Measurements from ENCODE around the gene ABTB2. TPM values are rescaled to one million over a fixed set of nuclear protein-coding genes. Genes with fewer than 3 reads are reported as not detected.
"Not testable (repeated sequence)": the region's sequence is repeated elsewhere in the genome, so short reads cannot be mapped to it uniquely, and the experiment has no call there.

Gene ABTB2
- total RNA-seq, 1 experiment from 2014 or later, result 3.1 TPM

DNA sequence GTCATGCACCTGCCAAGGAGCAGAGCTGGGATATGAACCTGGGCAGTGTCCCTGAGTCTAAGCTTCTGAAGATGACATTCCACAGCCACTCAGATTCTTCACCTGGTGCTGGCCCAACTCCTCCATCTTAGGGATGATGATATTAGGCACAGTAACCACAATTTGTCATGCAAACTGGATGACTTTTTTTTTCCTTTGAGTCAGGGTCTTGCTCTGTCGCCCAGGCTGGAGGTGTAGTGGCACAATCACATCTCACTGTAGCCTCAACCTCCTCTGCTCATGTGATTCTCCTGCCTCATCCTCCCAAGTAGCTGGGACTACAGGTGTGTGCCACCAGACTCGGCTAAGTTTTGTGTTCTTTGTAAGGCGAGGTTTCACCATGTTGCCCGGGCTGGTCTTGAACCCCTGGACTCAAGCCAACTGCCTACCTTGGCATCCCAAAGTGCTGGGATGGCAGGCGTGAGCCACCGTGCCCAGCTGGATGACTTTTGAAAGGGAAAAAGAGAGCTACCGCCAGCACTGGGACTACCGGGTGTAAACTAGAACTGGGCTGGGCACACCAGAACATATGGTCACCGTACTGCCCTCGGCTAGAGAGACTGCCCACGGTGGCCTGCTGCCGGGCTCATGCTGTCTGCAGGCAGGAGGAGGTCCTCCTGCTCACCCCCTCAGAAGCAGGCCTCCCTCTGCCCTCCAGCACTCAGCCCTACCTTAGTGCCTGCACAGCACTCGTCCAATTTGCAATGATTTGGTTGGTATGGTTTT lies 174.7 kb downstream of the ABTB2 start:
- POLR2A ChIA-PET, result interaction anchor here (0.7 kb wide), 1 partner anchor 25 kb away, joined by 4 read pairs; no protein-coding TSS in a partner anchor
- no peaks in the 10 kb centered on the region for H3K36me3 Mint-ChIP-seq (ENCODE audit: insufficient read depth, unreplicated experiment)
- BruUV-seq (replicated peaks), result no TSS peak

DNA sequence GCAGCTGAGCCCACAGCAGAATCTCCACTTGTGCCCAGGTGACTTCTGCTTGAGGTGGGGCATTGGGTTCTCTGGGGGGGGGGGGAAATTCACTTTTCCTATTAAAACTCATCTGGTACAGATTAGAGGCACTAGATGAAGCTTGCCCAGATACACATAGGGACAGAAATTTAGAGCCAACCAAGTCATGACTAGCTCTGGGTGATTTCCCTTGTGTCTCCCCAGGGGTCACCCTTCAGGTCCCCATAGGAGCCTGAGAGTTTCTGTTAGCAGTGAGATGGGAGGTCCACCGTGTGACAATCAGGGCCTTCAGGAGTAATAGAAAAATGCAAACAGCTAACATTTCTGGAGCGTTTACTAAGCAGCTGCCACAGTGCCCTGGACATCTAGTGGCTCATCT lies 175.4 kb downstream of the ABTB2 start:
- no peak overlapping the region for H3K27ac Mint-ChIP-seq (ENCODE audit: low read depth, unreplicated experiment)
- no TSS peak for BruUV-seq (replicated peaks)
- H3K27me3 Mint-ChIP-seq (ENCODE audit: insufficient read depth, unreplicated experiment), result no peaks in the 10 kb centered on the region
- POLR2A ChIA-PET, result interaction anchor here (0.6 kb wide), 1 partner anchor 283 kb away, joined by 3 read pairs; no protein-coding TSS in a partner anchor
- DNase-seq (ENCODE audit: unreplicated experiment), result no peak
- H3K4me1 Mint-ChIP-seq (ENCODE audit: insufficient read depth, unreplicated experiment), result no peaks in the 10 kb centered on the region
- no peak overlapping the region for H3K4me3 Mint-ChIP-seq (ENCODE audit: unreplicated experiment)
- TF ChIP-seq, protein P1, sequence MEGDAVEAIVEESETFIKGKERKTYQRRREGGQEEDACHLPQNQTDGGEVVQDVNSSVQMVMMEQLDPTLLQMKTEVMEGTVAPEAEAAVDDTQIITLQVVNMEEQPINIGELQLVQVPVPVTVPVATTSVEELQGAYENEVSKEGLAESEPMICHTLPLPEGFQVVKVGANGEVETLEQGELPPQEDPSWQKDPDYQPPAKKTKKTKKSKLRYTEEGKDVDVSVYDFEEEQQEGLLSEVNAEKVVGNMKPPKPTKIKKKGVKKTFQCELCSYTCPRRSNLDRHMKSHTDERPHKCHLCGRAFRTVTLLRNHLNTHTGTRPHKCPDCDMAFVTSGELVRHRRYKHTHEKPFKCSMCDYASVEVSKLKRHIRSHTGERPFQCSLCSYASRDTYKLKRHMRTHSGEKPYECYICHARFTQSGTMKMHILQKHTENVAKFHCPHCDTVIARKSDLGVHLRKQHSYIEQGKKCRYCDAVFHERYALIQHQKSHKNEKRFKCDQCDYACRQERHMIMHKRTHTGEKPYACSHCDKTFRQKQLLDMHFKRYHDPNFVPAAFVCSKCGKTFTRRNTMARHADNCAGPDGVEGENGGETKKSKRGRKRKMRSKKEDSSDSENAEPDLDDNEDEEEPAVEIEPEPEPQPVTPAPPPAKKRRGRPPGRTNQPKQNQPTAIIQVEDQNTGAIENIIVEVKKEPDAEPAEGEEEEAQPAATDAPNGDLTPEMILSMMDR (IDR thresholded peaks at IDR 0.05; ENCODE audit: unreplicated experiment), result no peak
- H3K9me3 Mint-ChIP-seq (ENCODE audit: unreplicated experiment), result no peaks in the 10 kb centered on the region
- H3K36me3 Mint-ChIP-seq (ENCODE audit: insufficient read depth, unreplicated experiment), result no peaks in the 10 kb centered on the region
- CTCF ChIA-PET, result interaction anchor here (1.8 kb wide), 1 partner anchor 8 kb away, joined by 14 read pairs; no protein-coding TSS in a partner anchor
- intact Hi-C loops (cut with micrococcal nuclease), result no loop called here

More for the DNA sequence above, 174.7 kb downstream of the ABTB2 start:
- TF ChIP-seq, protein P1 (IDR thresholded peaks at IDR 0.05; ENCODE audit: unreplicated experiment), result no peak
- H3K4me3 Mint-ChIP-seq (ENCODE audit: unreplicated experiment), result no peak overlapping the region
- no peak for DNase-seq (ENCODE audit: unreplicated experiment)
- intact Hi-C loops (cut with micrococcal nuclease), result no loop called here
- H3K27me3 Mint-ChIP-seq (ENCODE audit: insufficient read depth, unreplicated experiment), result no peaks in the 10 kb centered on the region
- no peaks in the 10 kb centered on the region for H3K9me3 Mint-ChIP-seq (ENCODE audit: unreplicated experiment)
- H3K27ac Mint-ChIP-seq (ENCODE audit: low read depth, unreplicated experiment), result no peak overlapping the region
- CTCF ChIA-PET, result interaction anchor here (0.8 to 1.8 kb wide), 2 partner anchors 9 to 183 kb away, joined by 3 to 14 read pairs; no protein-coding TSS in a partner anchor
- no peaks in the 10 kb centered on the region for H3K4me1 Mint-ChIP-seq (ENCODE audit: insufficient read depth, unreplicated experiment)

DNA sequence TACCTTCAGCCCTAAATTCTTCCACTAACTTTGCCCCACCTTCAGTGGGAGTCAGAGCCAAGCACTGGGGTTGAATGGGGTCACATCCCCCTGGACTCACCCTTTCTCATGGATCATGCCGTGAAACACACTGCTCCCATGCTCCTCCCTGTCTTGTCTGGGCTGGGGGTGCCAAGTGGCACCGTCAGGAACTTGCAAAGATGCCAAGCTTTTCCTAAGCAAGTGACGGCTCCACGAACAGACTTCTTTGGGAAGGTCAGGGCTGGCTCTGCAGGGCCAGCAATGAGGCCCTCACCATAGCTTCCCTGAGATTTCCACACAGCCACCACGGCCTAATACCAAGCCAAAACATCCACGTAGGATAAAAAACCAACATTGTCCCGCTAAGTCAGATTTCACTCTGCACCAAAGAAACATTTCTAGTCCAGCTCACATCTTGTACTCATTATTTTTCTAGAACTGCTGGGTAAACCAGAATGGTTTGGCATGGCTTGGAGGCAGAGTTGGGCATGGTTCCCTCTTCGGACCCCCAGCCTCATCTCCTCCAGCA lies 175.9 kb downstream of the ABTB2 start:
- H3K4me3 Mint-ChIP-seq (ENCODE audit: unreplicated experiment), result no peak overlapping the region
- no peak overlapping the region for H3K27ac Mint-ChIP-seq (ENCODE audit: low read depth, unreplicated experiment)
- no peaks in the 10 kb centered on the region for H3K27me3 Mint-ChIP-seq (ENCODE audit: insufficient read depth, unreplicated experiment)
- ChIA-PET CTCF (interaction anchor here (1.8 kb wide), 1 partner anchor 8 kb away, joined by 14 read pairs; no protein-coding TSS in a partner anchor), POLR2A (interaction anchor here (0.6 kb wide), 1 partner anchor 283 kb away, joined by 3 read pairs; no protein-coding TSS in a partner anchor)
- BruUV-seq (replicated peaks), result no TSS peak
- DNase-seq (ENCODE audit: unreplicated experiment), result no peak
- TF ChIP-seq, protein P1 (IDR thresholded peaks at IDR 0.05; ENCODE audit: unreplicated experiment), result no peak
- H3K4me1 Mint-ChIP-seq (ENCODE audit: insufficient read depth, unreplicated experiment), result no peaks in the 10 kb centered on the region
- H3K9me3 Mint-ChIP-seq (ENCODE audit: unreplicated experiment), result no peaks in the 10 kb centered on the region
- H3K36me3 Mint-ChIP-seq (ENCODE audit: insufficient read depth, unreplicated experiment), result no peaks in the 10 kb centered on the region
- intact Hi-C loops (cut with micrococcal nuclease), result no loop called here

DNA sequence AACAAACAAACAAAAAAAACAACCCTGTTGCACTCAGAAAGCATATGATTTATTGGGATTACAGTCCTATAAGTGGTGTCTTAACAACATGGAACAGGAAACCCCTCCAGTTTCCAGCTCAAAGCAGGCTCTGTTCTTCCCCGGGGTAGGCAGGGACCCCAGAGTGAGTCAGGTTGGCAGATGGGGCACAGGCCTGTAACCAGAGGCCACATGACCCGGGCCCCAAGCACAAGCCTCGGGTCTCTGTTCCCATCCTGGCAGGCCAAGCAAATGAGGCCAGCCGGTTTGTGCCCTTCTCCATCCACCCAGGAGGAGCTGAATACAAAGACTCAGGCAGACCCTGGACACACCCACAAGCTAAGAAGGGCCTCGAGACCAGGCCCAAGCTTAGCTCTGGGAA lies 176.6 kb downstream of the ABTB2 start:
- Mint-ChIP-seq H3K4me3 (ENCODE audit: unreplicated experiment) (no peak overlapping the region), H3K36me3 (ENCODE audit: insufficient read depth, unreplicated experiment) (no peaks in the 10 kb centered on the region), H3K27ac (ENCODE audit: low read depth, unreplicated experiment) (no peak overlapping the region), H3K4me1 (ENCODE audit: insufficient read depth, unreplicated experiment) (no peaks in the 10 kb centered on the region), H3K27me3 (ENCODE audit: insufficient read depth, unreplicated experiment) (no peaks in the 10 kb centered on the region), H3K9me3 (ENCODE audit: unreplicated experiment) (no peaks in the 10 kb centered on the region)
- ChIA-PET CTCF (interaction anchor here (0.7 to 1.1 kb wide), 3 partner anchors 165 to 416 kb away, joined by 3 to 4 read pairs (median 4); partner anchors contain the start of gene ELF5), POLR2A (interaction anchor here (1.3 kb wide), 1 partner anchor 167 kb away, joined by 4 read pairs; no protein-coding TSS in a partner anchor)
- no peak for DNase-seq (ENCODE audit: unreplicated experiment)
- intact Hi-C loops (cut with micrococcal nuclease), result no loop called here
- TF ChIP-seq, protein P1 (IDR thresholded peaks at IDR 0.05; ENCODE audit: unreplicated experiment), result no peak
- no TSS peak for BruUV-seq (replicated peaks)

DNA sequence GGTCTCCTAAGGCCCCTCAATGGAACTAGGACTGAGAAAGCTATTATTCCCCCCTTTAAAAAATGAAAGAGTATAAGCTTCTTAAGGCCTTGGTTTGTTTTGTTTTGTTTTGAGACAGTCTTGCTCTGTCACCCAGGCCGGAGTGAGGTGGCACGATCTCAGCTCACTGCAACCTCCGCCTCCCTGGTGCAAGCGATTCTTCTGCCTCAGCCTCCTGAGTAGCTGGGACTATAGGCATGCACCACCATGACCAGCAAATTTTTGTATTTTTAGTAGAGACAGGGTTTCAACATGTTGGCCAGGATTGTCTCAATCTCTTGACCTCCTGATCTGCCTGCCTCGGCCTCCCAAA lies 177.0 kb downstream of the ABTB2 start:
- ChIA-PET CTCF (interaction anchor here (0.6 to 1.1 kb wide), 5 partner anchors 38 to 1747 kb away, joined by 3 to 5 read pairs (median 4); partner anchors contain the start of gene ELF5), POLR2A (interaction anchor here (1.3 kb wide), 1 partner anchor 167 kb away, joined by 4 read pairs; no protein-coding TSS in a partner anchor)
- H3K4me3 Mint-ChIP-seq (ENCODE audit: unreplicated experiment); H3K27ac Mint-ChIP-seq (ENCODE audit: low read depth, unreplicated experiment); DNase-seq (ENCODE audit: unreplicated experiment); H3K9me3 Mint-ChIP-seq (ENCODE audit: unreplicated experiment); BruUV-seq (replicated peaks); H3K36me3 Mint-ChIP-seq (ENCODE audit: insufficient read depth, unreplicated experiment); H3K27me3 Mint-ChIP-seq (ENCODE audit: insufficient read depth, unreplicated experiment); H3K4me1 Mint-ChIP-seq (ENCODE audit: insufficient read depth, unreplicated experiment); intact Hi-C loops (cut with micrococcal nuclease): not testable (repeated sequence)

Data from MCF 10A (cell line).